GM12891 (cell line): Measurements from ENCODE around the gene GPR179.
"Not testable (repeated sequence)": the region's sequence is repeated elsewhere in the genome, so short reads cannot be mapped to it uniquely, and the experiment has no call there.

Experiments
- DNase-seq: peaks from one replicate; pipeline ENCODE4 v3.0.0; 2011; ENCODE audit warnings: low spot score; ENCODE audit not compliant: insufficient read length
- FAIRE-seq: peaks from 2 replicates; lab custom pipeline; 2011; peaks lifted over from hg19 to GRCh38; lab: Jason Lieb, UNC
- PAX5 ChIP-seq: IDR thresholded peaks from 2 replicates; pipeline ENCODE4 v1.6.1; 2011; ENCODE audit warnings: low read length, moderate library complexity, mild to moderate bottlenecking; ENCODE audit not compliant: insufficient read depth, severe bottlenecking
- POLR2A ChIP-seq: IDR thresholded peaks from 2 replicates; pipeline ENCODE4 v1.6.1; 2011; ENCODE audit warnings: low read depth, low read length, control low read depth
- POLR2AphosphoS5 ChIP-seq: IDR thresholded peaks from 2 replicates; pipeline ENCODE4 v1.6.1; 2011; ENCODE audit warnings: low read depth, low read length, control low read depth
- POU2F2 ChIP-seq: IDR thresholded peaks from 2 replicates; pipeline ENCODE4 v1.6.1; 2011; ENCODE audit warnings: low read depth, mild to moderate bottlenecking, control low read depth, low read length, moderate library complexity
- SPI1 ChIP-seq: IDR thresholded peaks from 2 replicates; pipeline ENCODE4 v1.6.1; 2011; ENCODE audit warnings: low read depth, low read length, control low read depth
- TAF1 ChIP-seq: IDR thresholded peaks from 2 replicates; pipeline ENCODE4 v1.6.1; 2011; ENCODE audit warnings: low read depth, low read length, control low read depth

The GPR179 gene

DNA sequence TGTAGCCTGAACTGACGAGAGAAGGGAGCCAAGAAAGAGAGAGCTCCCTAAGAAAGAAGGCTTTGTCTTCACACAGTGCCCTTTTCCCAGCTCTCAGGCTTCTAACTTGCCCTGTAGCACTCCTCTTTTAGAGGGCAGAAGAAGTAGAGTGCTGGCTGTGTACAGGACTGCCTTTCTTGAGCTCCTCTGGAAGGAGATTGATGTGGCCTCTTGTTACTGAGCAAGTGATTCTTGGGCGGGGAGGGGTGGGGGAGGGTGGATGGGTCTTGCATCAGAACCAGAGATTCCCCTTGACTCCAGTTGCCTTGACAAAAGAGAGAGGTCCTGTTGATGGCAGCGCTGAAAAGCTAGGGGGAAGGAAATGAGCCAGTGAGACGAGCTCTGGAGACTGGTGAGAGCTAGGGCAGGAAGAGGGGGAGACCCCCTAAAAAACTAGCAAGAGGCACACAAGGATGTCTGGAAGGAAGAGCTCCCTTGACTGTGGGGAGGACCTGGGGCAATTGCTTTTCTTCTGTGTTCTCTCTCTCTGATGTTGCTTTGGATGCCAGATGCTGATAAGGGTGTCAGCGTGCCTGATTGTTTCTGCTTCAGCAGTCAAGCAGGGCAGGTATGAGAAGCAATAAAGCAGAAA is 18.4 kb downstream of the GPR179 start:
- FAIRE-seq (no peak), DNase-seq (no peak)

DNA sequence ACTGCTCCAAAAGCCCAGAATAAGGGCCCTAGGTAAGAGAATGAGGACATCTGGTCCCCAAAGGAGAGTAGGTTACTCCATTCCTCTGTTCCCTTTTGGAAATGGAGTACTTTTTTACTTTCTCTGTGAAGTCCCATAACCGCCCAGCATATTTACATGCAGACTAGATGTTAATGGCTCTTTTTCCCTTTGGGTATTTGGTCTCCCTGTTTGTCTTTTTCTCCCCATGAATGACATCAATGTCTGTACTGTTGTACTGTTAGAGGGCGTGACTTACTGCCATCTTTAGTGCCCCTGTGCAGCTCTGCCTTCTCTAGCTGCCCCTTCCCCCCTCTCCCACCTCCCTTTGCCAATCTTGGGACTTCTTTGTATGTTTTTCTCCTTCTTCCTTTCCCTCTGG is 19.0 kb downstream of the GPR179 start:
- no peak for TF ChIP-seq TAF1
- no peak for FAIRE-seq
- no peak for DNase-seq

More for the DNA sequence above, 18.4 kb downstream of the GPR179 start:
- TF ChIP-seq TAF1 (no peak), POU2F2 (no peak), PAX5 (peak; percentile 50), POLR2AphosphoS5 (no peak), POLR2A (no peak), SPI1 (no peak)

DNA sequence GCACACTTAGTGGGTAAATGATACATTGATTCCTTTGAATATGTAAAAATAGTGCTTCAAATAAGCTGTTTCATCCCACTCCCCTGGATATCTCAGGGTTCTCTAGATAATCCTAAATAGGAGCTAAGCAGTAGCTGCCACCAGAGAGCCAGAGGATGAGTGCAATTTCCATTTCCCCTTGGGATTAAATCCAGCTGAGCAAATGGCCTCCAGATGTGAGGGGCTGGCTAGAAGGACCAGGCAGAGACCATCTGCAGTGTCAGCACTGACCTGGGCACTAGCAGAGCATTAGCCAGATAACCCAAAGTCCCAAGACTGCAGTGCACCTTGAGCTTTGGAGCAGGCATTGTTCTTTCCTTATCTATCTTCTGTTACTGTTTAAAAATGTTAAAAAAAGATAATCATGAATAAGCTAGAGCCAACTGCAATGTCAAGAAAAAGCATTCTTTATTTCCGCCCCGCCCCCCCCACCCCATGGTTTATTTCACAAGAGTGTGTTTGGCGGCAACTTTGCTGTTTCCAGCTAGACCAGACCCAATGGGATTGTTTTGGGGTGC is 19.5 kb downstream of the GPR179 start:
- no peak for FAIRE-seq
- no peak for TF ChIP-seq POU2F2
- no peak for TF ChIP-seq TAF1
- TF ChIP-seq PAX5 = no peak
- TF ChIP-seq POLR2A = no peak
- TF ChIP-seq POLR2AphosphoS5 = no peak
- no peak for TF ChIP-seq SPI1
- DNase-seq = no peak

DNA sequence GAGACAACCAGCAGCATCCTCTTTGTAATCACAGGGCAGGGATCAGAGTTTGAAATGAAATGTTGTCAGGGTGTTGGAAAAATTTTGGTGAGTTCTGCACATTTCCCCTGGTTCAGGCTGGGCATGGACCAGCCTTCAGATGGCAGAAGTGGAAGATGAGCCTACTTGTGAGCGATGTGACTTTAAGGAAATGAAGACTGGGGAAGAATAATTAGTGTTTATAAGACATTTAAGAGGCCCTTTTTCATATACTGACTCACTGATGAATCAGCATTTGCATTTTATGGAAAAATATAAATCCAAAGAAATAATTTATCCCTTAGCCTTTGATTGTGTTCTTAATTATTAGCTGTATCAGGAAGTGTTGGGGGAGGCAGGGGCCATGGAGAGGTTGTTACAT is 20.9 kb downstream of the GPR179 start:
- no peak for TF ChIP-seq POLR2AphosphoS5
- no peak for TF ChIP-seq SPI1
- no peak for TF ChIP-seq PAX5
- TF ChIP-seq TAF1 = no peak
- DNase-seq (no peak), FAIRE-seq (no peak)

DNA sequence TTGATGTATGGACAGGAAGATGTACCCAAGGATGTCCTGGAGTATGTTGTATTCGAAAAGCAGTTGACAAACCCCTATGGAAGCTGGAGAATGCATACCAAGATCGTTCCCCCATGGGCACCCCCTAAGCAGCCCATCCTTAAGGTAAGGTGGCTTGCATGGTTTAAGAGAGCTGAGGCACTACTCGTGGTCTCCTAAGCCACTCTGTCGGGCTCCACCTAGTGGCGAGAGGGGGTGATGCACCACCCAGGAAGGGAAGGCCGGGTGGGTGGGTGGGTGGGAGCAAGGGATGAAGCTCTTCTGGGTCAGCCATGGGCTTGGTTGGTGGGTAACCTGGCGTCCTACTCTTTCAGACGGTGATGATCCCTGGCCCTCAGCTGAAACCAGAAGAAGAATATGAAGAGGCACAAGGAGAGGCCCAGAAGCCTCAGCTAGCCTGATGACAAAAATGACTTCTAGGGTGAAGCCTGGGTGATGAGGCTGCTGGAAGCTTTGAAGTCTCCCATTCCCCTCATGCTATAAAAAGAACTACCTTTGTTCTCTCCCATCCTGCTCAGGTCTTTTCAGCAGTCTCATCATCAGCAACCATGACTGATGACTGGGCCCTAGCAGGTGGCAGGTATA is 21.5 kb downstream of the GPR179 start:
- peak; percentile 68 for DNase-seq
- no peak for FAIRE-seq

DNA sequence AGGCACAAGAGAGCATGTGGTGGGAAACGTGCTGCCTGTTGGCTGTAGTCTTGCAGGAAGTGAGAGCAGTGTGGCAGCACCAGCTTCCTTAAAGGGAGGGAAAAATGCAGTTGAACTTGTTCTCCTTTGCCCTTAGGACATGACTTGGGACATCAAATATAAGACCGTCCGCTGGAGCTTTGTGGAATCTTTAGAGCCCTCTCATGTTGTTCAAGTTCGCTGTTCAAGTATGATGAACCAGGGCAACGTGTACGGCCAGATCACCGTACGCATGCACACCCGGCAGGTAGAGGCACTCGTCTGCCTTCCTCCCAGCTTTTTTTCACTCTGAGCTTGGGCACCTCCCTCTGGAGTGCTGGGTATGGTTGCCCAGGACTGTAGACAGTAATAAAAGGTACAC is 23.3 kb downstream of the GPR179 start:
- DNase-seq (no peak), FAIRE-seq (no peak)
- no peak for TF ChIP-seq POLR2A
- no peak for TF ChIP-seq POU2F2
- TF ChIP-seq TAF1 = no peak
- TF ChIP-seq PAX5 = no peak
- TF ChIP-seq SPI1 = no peak

More for the DNA sequence above, 21.5 kb downstream of the GPR179 start:
- TF ChIP-seq SPI1 = no peak
- TF ChIP-seq POLR2AphosphoS5 = no peak
- no peak for TF ChIP-seq PAX5
- TF ChIP-seq TAF1 = no peak
- TF ChIP-seq POU2F2 = no peak
- TF ChIP-seq POLR2A = no peak

DNA sequence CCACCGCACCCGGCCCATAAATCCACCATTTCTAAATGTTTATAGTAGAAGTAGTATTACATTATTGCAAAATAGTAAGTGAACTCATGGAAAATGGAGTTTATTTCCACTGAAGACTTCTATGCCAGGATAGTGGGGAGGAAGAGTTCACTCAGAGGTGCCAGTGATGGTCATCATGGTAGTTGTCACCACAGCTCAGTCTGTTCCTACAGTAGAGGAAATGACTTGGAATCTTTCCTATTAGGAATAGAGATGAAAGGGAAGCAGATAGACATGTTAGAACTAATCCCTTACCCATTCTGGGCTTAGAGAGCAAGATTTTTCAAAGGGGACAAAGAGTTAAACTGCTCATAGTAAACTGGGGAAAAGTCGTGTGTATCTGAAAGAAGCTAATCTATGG is 26.7 kb downstream of the GPR179 start:
- no peak for FAIRE-seq
- no peak for TF ChIP-seq POU2F2
- DNase-seq = no peak

DNA sequence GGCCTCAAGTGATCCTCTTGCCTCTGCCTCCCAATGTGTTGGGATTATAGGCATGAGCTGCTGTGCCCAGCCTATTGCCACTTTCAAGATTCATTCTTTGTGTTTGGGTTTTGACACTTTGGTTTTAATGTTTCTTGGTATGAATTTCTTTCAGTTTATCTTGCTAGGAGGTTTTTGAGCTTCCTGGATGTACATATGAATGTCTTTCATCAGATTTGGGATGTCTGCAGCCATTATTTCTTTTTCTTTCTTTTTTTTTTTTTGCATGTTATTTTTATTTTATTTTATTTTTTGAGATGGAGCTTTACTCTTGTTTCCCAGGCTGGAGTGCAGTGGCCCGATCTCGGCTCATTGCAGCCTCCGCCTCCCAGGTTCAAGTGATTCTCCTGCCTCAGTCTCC is 28.3 kb downstream of the GPR179 start:
- TF ChIP-seq SPI1 (no peak), POLR2AphosphoS5 (no peak), POU2F2 (no peak), TAF1 (no peak), PAX5 (no peak)
- DNase-seq = no peak
- no peak for FAIRE-seq

DNA sequence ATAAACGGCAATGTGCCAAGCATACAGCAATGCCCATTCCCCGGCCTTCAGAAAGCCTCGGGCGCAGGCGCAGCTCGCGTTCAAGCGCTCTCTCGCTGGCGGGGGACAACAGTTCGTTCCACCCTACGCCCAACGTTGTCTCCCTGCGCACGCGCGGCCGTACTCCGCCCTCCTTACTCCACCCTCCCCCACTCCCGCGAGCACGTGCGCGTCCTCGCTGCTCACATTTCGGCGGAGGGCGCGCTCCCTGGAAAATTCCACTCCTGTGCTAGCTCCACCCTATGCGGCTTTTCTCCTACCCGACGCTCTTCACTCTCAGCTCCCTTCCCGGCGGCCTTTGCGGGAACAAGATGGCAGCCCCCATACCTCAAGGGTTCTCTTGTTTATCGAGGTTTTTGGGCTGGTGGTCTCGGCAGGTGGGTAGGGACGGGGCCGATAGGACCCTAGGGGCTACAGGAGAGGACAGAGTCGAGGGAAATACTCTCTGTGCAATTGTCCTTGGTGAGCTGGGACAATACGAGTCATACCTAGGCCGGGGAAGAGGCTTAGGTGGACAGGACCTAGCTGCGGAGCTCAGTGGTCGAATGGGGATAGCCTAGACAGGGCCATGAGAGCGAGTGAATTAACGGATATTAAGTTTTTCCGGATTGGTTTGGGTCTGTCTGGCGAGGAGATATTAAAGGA is 46.8 kb downstream of the GPR179 start, which contains the start of gene MRPL45:
MRPL45 (plus strand) TSS at position 335 of the 684 bp plus-strand sequence; CDS start at position 351, 16 bp downstream.
- peak; percentile 32; the same call in 1 of the 2 replicates for TF ChIP-seq POLR2A
- peak; percentile 76 for DNase-seq
- FAIRE-seq = not testable (repeated sequence)

DNA sequence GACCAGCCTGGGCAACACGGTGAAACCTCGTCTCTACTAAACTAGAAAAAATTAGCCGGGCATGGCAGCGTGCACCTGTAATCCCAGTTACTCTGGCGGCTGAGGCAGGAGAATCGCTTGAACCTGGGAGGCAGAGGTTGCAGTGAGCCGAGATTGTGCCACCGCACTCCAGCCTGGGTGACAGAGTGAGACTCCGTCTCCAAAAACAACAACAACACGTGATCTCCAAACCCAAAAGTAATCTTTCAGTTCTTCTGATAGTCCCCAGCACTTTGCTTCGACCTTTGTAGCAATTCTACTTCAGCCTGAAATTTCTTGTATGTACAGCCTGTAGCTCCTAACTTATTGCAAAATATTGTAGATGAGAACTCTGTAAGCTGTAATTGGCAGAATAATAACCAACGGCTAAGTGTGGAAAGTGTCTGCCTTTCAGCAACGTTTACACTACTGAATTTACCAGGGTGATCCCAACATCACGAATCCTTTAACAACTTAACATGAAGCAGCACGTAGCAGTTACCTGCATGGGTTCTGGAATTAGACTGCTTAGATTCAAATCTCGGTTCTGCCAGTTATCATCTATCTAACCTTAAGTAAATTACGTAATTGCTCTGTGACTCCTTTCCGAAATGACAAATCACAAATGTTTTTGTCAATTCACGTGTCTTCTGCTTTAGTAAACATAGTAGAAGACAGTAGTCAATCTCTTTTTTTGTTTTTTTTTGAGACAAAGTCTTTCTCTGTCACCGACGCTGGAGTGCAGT is 48.0 kb downstream of the GPR179 start:
- not testable (repeated sequence) for FAIRE-seq, DNase-seq

DNA sequence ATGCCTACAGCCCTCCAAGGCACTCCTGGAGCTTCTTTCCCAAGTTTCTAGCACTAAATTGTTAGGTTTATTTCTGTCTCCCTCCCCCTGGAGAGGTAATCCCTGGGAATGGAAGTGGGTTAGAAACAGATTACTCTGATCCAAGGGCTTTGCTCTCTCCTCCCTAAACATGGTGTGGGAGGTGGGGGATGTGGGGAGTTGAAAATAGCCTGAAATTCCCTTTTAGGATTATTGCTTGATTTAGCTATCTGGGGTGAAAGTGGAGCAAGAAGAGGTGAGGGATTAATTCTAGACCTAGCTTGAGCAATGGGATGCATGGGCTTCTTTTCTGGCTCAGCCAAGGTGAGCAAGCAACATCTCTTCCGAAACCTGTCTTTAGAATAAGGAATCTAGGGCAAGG is 54.0 kb downstream of the GPR179 start:
- not testable (repeated sequence) for FAIRE-seq, DNase-seq

DNA sequence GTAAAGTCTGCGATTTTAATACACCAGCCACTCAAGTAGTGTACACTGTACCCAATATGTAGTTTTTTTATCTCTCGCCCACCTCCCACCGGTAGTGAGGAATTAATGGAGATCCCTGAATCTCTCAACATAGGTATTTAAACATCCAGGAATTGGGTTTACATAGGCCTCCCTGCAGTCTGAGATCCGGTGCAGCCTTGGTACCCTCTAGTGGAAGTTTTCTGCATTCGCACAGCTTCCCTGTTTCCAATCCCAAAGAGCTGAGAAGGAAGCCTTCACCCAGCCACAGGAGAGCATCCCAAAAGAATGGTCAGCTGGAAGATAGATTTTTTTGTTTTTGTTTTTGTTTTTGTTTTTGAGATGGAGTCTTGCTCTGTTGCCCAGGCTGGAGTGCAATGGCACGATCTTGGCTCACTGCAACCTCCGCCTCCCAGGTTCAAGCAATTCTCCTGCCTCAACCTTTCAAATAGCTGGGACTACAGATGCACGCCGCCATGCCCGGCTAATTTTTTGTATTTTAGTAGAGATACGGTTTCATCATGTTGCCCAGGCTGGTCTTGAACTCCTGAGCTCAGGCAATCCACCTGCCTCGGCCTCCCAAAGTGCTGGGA is 55.4 kb downstream of the GPR179 start:
- FAIRE-seq, DNase-seq: not testable (repeated sequence)

DNA sequence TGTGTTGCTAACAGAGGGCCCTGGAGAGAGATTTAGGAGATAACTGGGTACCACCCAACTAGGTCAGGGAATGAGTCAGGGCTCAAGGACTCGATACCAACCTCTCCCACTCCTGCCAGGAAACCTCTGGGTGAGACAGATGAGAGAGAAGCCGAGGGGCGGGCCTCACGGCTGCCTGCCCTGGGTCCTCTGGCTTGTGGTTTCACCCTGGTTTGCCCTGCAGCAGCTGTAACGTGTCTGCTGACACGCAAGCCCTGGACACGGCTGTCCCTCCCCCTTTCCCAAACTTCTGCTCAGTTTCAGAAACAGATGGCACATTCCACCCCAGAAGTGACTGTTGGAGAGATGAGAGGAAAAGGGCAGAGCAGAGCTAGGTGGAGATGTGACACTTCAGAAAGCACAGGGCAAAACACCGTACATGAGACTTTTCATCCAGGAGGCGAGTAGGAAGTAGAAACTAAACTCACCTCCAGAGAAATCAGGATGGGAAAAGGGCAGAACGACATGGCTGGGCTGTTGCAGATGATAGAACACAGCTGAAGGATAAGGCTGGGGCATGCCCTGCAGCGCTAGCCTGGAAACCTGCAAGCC is 57.2 kb downstream of the GPR179 start:
- FAIRE-seq, DNase-seq: not testable (repeated sequence)

DNA sequence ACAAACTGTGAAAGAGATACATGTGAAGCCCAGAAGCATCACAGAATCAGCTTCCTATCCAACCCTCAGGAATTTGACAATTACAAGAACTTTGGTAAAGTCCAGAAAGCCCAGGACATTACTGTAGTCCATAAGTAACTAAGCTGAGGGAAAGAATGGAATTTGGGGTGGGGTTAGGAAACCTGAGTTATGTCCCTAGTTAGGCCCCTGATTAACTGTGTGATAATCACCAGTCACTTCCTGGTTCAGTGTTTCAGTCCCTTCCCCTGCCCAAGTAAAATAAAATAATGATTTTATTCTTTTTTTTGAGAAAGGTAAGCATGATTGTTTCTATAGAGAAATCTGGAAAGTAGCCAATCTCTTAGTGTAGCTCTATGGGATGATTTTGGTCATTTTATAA is 57.8 kb downstream of the GPR179 start:
- FAIRE-seq, DNase-seq: not testable (repeated sequence)
